Measurements from ENCODE around the gene SDC3.

GRCh38 chr1:30822966-30823581 lies 85.5 kb downstream of the SDC3 start:
- TF ChIP-seq CTCF (conservative IDR thresholded peaks at IDR 0.05 in 1 of 2, IDR thresholded peaks at IDR 0.05 in 1 of 2; ENCODE audit: low read depth in 1 of 2, low read length in 2 of 2) (no peak), EZH2 (IDR thresholded peaks at IDR 0.05; ENCODE audit: low read length, missing control alignments) (no peak)

Data from fibroblast of lung (primary cell).